DMS53 (cell line): ENCODE data around the gene CORO1A.
"Not testable (repeated sequence)": the region's sequence is repeated elsewhere in the genome, so short reads cannot be mapped to it uniquely, and the experiment has no call there.

Experiments
- DNase-seq: peaks from one replicate; lab custom pipeline; 2025; lab: John Stamatoyannopoulos, UW

The CORO1A gene

GRCh38 chr16:30205541-30206236 is 22.3 kb downstream of the CORO1A start:
- DNase-seq = not testable (repeated sequence)

GRCh38 chr16:30206252-30206651 is 22.9 kb downstream of the CORO1A start:
- not testable (repeated sequence) for DNase-seq

DNA sequence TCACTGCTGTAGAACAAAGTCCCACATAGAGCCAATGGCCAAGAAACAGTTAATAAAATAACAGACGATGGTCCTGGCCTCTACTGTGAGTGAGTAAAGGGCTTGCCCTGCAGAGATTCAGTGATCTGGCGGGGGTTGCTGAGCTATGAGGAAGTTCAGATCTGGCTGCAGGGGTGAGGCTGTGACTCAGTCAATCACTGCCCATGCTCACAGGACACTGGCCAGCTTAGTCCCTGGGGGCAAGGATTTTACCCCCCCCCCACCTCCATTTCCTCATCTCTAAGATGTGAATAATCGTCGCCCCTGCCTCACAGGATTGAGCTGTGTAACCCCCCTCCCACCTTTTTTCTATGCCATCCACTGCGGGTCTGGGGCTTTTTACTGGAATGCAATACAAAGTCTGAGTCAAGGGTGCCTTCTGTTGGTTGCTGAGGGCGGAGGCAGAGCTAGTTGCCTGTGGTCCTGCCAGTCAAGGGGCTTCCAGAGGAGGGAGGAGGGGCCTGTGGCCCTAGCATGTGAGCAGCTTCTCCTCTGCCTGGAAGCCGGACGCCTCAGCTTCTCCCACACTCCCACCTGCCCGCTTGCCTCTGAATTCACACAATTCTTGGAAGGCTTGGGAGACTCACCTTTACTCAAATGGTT is 23.8 kb downstream of the CORO1A start:
- not testable (repeated sequence) for DNase-seq

GRCh38 chr16:30209032-30209431 is 25.6 kb downstream of the CORO1A start:
- not testable (repeated sequence) for DNase-seq

DNA sequence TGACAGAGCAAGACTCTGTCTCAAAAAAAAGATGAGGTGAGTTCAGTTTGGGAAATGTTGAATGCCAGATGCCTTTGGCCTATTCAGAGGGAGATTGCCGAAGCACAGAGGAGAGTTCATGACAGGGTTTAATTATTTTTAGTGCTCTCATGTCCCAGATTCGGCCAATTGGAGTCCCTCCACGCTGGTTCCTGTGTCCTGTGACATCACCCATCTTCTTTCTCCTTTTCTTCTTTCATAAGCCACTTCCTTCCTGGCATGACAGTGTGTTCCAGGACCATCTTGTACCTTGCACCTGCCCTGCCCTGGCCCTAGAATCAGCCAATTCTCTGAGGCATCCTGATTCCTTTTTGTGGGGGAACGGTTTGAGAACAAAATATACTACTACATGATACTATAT is 28.0 kb downstream of the CORO1A start:
- not testable (repeated sequence) for DNase-seq

DNA sequence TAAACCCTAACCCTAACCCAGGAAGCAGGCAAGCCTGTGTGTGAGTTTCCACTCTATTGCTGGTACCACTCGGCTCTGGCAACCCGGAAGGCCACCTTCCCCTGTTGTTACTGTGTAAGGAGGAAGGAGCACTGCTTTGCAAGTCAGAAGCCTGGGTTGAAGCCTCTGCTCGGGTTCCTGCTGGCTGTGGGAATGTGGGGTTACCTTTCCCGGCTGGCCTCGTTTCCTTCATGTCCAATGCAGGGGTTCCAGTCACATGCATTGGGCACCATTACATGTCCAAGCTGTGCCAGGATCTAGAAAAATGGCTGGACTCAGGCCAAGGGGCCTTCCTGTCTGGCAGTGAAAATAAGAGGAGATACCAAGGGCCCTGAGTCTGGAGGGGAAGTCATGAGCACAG is 33.7 kb downstream of the CORO1A start:
- DNase-seq = not testable (repeated sequence)
